GM19099 (cell line): Measurements from ENCODE around the gene ZNF804B.

Experiments
- POLR2A ChIP-seq: IDR thresholded peaks from 3 replicates; pipeline ENCODE4 v1.6.1; 2011; ENCODE audit warnings: low read depth; ENCODE audit not compliant: insufficient read length; ENCODE audit errors: extremely low read depth

The ZNF804B gene

GRCh38 chr7:88912852-88913251, 153.4 kb downstream of the ZNF804B start:
- no peak for TF ChIP-seq POLR2A

- TF ChIP-seq POLR2A: no peak
These were observed 156.1 kb downstream of the ZNF804B start for GRCh38 chr7:88915615-88916014.

- TF ChIP-seq POLR2A: no peak
These were observed 160.1 kb downstream of the ZNF804B start for GRCh38 chr7:88919478-88920131.

- TF ChIP-seq POLR2A: no peak
These were observed 163.4 kb downstream of the ZNF804B start for GRCh38 chr7:88922944-88923343.

GRCh38 chr7:88928276-88928675, 168.8 kb downstream of the ZNF804B start:
- TF ChIP-seq POLR2A: no peak

- TF ChIP-seq POLR2A: no peak
These were observed 170.2 kb downstream of the ZNF804B start for GRCh38 chr7:88929719-88930118.

GRCh38 chr7:88933285-88933684, 173.8 kb downstream of the ZNF804B start:
- no peak for TF ChIP-seq POLR2A

- no peak for TF ChIP-seq POLR2A
These were observed 183.5 kb downstream of the ZNF804B start for GRCh38 chr7:88942815-88943501.

- TF ChIP-seq POLR2A: no peak
These were observed 192.3 kb downstream of the ZNF804B start for GRCh38 chr7:88951826-88952225.

GRCh38 chr7:88964418-88964817, 204.9 kb downstream of the ZNF804B start:
- TF ChIP-seq POLR2A: no peak

- TF ChIP-seq POLR2A: no peak
These were observed 205.9 kb downstream of the ZNF804B start for GRCh38 chr7:88965371-88965770.

GRCh38 chr7:88967432-88967831, 207.9 kb downstream of the ZNF804B start:
- TF ChIP-seq POLR2A: no peak

GRCh38 chr7:88969167-88969566, 209.7 kb downstream of the ZNF804B start:
- no peak for TF ChIP-seq POLR2A

- no peak for TF ChIP-seq POLR2A
These were observed 225.8 kb downstream of the ZNF804B start for GRCh38 chr7:88985295-88985694.

- TF ChIP-seq POLR2A: no peak
These were observed 241.8 kb downstream of the ZNF804B start for GRCh38 chr7:89001306-89001705.
